NCI-H146 (cell line): ENCODE data around the gene RUNX1.

Experiments
- DNase-seq: peaks from one replicate; lab custom pipeline; 2025; lab: John Stamatoyannopoulos, UW

The RUNX1 gene

GRCh38 chr21:34897828-34898227, 151.3 kb downstream of the RUNX1 start:
- no peak for DNase-seq

- no peak for DNase-seq
Measured at GRCh38 chr21:34894401-34894800, 154.7 kb downstream of the RUNX1 start.

- no peak for DNase-seq
Measured at GRCh38 chr21:34892209-34892608, 156.9 kb downstream of the RUNX1 start.

- DNase-seq, result no peak
Measured at GRCh38 chr21:34891613-34891943, 157.5 kb downstream of the RUNX1 start.

- no peak for DNase-seq
Measured at GRCh38 chr21:34890724-34891612, 158.1 kb downstream of the RUNX1 start.

GRCh38 chr21:34890470-34890723, 158.7 kb downstream of the RUNX1 start:
- DNase-seq, result no peak

GRCh38 chr21:34889676-34890469, 159.2 kb downstream of the RUNX1 start:
- DNase-seq, result peak; percentile 76

GRCh38 chr21:34889320-34889675, 159.8 kb downstream of the RUNX1 start:
- DNase-seq, result peak; percentile 66

- peak; percentile 90 for DNase-seq
Measured at GRCh38 chr21:34888569-34889319, 160.4 kb downstream of the RUNX1 start.

- peak; percentile 67 for DNase-seq
Measured at GRCh38 chr21:34887725-34888568, 161.2 kb downstream of the RUNX1 start.

- no peak for DNase-seq
Measured at GRCh38 chr21:34887105-34887442, 162.0 kb downstream of the RUNX1 start.

- DNase-seq, result peak; percentile 45
Measured at GRCh38 chr21:34886240-34887104, 162.6 kb downstream of the RUNX1 start.

- no peak for DNase-seq
Measured at GRCh38 chr21:34885626-34886239, 163.4 kb downstream of the RUNX1 start.

GRCh38 chr21:34885125-34885524, 164.0 kb downstream of the RUNX1 start:
- no peak for DNase-seq

- DNase-seq, result no peak
Measured at GRCh38 chr21:34884346-34884929, 164.7 kb downstream of the RUNX1 start.

GRCh38 chr21:34883491-34884271, 165.4 kb downstream of the RUNX1 start:
- no peak for DNase-seq

- DNase-seq, result no peak
Measured at GRCh38 chr21:34882719-34883131, 166.4 kb downstream of the RUNX1 start.

GRCh38 chr21:34881839-34882371, 167.2 kb downstream of the RUNX1 start:
- DNase-seq, result no peak

GRCh38 chr21:34881421-34881820, 167.7 kb downstream of the RUNX1 start:
- DNase-seq, result no peak
